Spinal cord (tissue), 10 donors: Measurements from ENCODE around the gene PML. TPM values are rescaled to one million over a fixed set of nuclear protein-coding genes. Genes with fewer than 3 reads are reported as not detected.
"Not testable (repeated sequence)": the region's sequence is repeated elsewhere in the genome, so short reads cannot be mapped to it uniquely, and the experiment has no call there.

Experiments
- DNase-seq, 6 donors: peaks; one replicate each; pipeline versions ENCODE4 v3.0.0 to v3.0.0-alpha.2; 2013 to 2015; ENCODE audit warnings: low spot score in 6 of 6, low read depth in 4 of 6
- H3K27ac ChIP-seq: one replicate; pipeline ENCODE4 v1.5.1; 2013; ENCODE audit warnings: low read depth, low read length, control low read depth
- H3K27me3 ChIP-seq: one replicate; pipeline ENCODE4 v1.6.1; 2013; ENCODE audit warnings: low read length; ENCODE audit not compliant: control insufficient read depth, insufficient read depth
- H3K36me3 ChIP-seq: one replicate; pipeline ENCODE4 v1.6.1; 2013; ENCODE audit warnings: low read length; ENCODE audit not compliant: control insufficient read depth, insufficient read depth
- H3K4me1 ChIP-seq: one replicate; pipeline ENCODE4 v1.6.1; 2013; ENCODE audit warnings: low read length; ENCODE audit not compliant: control insufficient read depth, insufficient read depth
- H3K4me3 ChIP-seq: one replicate; pipeline ENCODE4 v1.5.1; 2013; ENCODE audit warnings: low read depth, low read length, control low read depth
- H3K9me3 ChIP-seq: one replicate; pipeline ENCODE4 v1.6.1; 2013; ENCODE audit warnings: low read length; ENCODE audit not compliant: control insufficient read depth, insufficient read depth
- whole genome bisulfite sequencing: methylation state at CpG from one replicate; pipeline ENCODE4 v1.1.5; 2013; ENCODE audit warnings: missing lambda C conversion rate; ENCODE audit not compliant: insufficient coverage; 5-methylcytosine and 5-hydroxymethylcytosine counted together
- polyA plus RNA-seq, 2 donors: library from polyadenylated mRNA; unstranded; fragments of 120-200 nt; gene quantifications; one replicate each; pipeline ENCODE4 v1.2.1, GENCODE V29; 2013; ENCODE audit not compliant: insufficient read length in 2 of 2
- total RNA-seq, 2 donors: library from RNA; depleted of rRNA in 1 of 2; stranded (reverse); fragments of 120-200 nt in 1 of 2; fragments of >200 nt in 1 of 2; gene quantifications; one replicate each; pipeline versions ENCODE4 v1.2.3 to v1.2.4, GENCODE V29; 2013 to 2014
- donor health status: healthy.

PML gene
- total and polyA plus RNA-seq, 4 donors: 13.5 to 29.4 (median 20.0) TPM

DNA sequence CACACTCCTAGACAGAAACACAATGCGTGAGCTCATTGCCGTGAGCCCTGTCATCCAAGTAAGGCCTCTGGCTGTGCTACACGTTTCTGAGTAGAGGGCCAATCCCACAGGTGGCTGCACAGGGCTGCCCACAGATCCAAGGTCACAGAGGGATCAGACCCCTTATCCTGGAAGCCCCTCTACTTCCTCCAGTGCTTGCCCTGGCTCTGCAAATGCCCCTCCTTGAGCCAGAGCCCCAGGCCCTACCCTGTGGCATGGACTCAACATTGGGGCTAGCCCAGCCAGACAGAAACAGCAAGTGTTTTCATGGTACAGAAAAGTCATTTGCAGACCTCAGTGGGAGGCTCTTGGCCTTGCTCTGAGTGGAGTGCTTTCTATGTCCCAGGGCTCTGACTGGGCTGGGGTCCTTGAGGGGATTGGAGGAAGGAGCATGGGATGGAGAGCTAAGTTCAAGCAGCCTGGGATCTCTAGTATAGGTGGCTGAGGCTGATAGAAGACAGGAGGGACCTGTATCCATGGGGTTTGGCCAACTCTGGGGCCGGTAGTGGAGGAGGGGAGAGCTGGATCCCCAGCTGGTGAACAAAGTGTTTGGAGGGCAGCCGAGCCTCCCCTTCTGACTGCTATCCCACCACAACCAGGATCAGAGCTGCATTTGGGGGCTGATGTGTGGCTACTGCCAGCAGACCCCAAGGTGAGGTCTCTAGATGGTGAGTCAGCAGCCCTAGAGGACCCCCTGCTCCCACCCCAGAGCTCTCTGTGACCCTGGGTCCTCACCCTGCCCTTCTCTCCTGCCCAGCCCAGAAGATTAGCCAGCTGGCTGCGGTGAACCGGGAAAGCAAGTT lies 49.1 kb downstream of the PML start:
- Histone ChIP-seq H3K36me3 (peaks cover 42% of the 10 kb centered on the region), H3K4me3 (no peak overlapping the region), H3K27me3 (no peaks in the 10 kb centered on the region), H3K4me1 (peaks cover 9% of the 10 kb centered on the region), H3K9me3 (no peaks in the 10 kb centered on the region), H3K27ac (no peak overlapping the region)
- no peak for DNase-seq
- WGBS: 87% methylated on average over 5 of the region's 7 CpGs

DNA sequence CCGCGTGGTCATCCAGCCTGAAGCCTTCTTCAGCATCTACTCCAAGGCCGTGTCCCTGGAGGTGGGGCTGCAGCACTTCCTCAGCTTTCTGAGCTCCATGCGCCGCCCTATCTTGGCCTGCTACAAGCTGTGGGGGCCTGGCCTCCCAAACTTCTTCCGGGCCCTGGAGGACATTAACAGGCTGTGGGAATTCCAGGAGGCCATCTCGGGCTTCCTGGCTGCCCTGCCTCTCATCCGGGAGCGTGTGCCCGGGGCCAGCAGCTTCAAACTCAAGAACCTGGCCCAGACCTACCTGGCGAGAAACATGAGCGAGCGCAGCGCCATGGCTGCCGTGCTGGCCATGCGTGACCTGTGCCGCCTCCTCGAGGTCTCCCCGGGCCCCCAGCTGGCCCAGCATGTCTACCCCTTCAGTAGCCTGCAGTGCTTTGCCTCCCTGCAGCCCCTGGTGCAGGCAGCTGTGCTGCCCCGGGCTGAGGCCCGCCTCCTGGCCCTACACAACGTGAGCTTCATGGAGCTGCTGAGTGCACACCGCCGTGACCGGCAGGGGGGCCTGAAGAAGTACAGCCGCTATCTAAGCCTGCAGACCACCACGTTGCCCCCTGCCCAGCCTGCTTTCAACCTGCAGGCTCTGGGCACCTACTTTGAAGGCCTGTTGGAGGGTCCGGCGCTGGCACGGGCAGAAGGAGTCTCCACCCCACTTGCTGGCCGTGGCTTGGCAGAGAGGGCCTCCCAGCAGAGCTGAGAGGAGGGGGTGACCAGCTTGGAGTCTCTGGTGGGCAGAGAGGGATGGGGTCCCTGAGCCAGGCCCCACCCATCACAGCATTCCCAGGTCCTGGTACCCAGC lies 50.0 kb downstream of the PML start:
- Histone ChIP-seq H3K27me3 (no peaks in the 10 kb centered on the region), H3K36me3 (peaks cover 38% of the 10 kb centered on the region), H3K4me3 (no peak overlapping the region), H3K9me3 (no peaks in the 10 kb centered on the region), H3K4me1 (peaks cover 9% of the 10 kb centered on the region), H3K27ac (no peak overlapping the region)
- DNase-seq: no peak
- WGBS: 88% methylated on average over 27 of the region's 31 CpGs

DNA sequence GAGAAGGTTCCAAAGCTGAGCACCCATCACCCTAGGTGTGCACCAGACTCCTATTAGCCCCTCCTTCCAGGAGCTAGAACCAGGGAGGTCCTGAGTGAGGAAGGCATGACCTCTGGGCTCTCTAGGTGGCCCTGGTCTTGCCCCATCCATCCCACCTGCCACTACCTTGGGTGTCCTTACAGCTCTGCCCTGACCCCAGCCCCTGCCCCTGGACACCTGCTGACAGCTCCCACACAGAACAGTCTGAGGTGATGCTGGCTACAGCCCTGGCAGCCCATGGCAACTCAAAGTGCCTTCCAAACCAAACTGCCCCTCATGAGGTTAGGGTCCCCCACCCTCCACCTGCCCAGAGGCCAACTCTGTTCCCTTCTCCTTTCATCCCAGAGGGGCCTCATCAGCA lies 50.7 kb downstream of the PML start:
- Histone ChIP-seq H3K36me3 (peaks cover 38% of the 10 kb centered on the region), H3K27ac (no peak overlapping the region), H3K4me1 (peaks cover 9% of the 10 kb centered on the region), H3K9me3 (no peaks in the 10 kb centered on the region), H3K4me3 (no peak overlapping the region), H3K27me3 (no peaks in the 10 kb centered on the region)
- DNase-seq: no peak

DNA sequence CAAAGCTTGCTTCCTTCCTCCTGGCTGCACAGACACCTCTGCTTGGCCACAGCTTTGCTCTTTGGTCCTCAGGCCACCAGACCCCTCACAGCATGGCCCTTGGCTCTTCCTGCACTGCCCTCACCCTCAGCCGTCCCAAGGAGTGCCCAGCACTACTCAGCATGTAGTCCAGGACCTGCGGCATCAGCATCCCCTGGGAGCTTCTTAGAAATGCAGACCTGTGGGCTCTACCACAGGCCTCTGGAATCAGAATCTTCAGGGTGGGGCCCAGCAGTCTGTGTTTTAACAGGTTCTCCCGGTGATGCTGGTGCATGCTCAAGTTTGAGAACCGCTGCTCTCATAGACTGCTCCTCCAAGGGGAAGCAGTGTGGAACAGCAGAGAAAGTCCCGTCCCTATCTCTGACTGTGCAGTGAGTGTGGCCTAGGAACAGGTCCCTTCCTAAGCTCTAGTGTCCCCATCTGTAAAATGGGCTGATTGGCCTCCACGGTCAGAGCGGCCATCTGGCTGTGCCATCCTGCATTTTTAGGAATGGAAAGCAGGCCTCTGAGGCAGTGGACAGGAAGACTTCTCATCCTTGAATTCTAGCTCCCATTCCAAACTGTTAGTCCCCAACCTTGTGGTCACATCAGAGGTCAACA lies 51.2 kb downstream of the PML start:
- no peak overlapping the region for H3K27ac ChIP-seq

DNA sequence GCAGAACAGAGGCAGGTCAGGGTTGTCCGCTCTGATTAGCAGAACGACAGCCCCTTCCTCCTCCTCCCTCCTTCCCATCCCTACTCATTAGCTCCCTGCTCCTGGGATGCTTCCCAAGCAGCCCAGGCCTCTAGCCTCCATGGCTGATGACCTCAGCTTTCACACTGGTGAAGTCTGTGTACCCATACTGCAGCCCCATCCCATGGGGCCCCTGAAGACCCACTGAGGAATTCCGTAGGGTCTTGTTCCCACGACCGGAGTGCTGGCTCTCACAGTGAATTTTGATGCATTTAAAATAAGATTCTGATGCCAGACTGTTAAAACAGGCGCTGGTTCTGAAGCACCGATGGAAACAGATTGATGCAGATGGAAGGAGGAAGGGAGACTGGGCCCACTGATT lies 51.8 kb downstream of the PML start:
- Histone ChIP-seq H3K27me3 (no peaks in the 10 kb centered on the region), H3K36me3 (peaks cover 34% of the 10 kb centered on the region), H3K9me3 (no peaks in the 10 kb centered on the region), H3K4me3 (no peak overlapping the region), H3K27ac (no peak overlapping the region), H3K4me1 (peaks cover 6% of the 10 kb centered on the region)
- no peak for DNase-seq
- WGBS: 78% methylated on average over 7 of the region's 7 CpGs

More for the DNA sequence above, 51.2 kb downstream of the PML start:
- WGBS: 80% methylated on average over 7 of the region's 7 CpGs
- Histone ChIP-seq H3K36me3 (peaks cover 38% of the 10 kb centered on the region), H3K4me3 (no peak overlapping the region), H3K4me1 (peaks cover 8% of the 10 kb centered on the region), H3K27me3 (no peaks in the 10 kb centered on the region), H3K9me3 (no peaks in the 10 kb centered on the region)
- DNase-seq: no peak

DNA sequence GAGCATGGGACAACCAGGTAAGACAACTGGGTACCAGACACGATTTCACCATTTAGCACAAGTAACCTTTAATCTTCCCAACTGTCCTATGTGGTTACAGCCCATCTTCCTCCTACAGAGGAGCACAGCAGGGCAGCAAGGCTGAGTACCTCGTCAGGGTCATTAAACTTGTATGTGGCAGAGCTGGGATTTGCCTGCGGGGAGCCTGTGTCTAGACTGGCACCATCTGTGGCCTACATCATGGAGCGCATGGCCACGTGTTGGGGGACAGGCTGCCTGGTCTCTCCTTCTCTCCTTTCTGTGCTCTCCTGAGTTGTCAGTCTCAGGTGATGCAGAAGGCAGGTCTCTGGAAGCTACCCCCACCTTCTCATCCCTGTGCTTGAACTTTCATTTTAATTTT lies 55.6 kb downstream of the PML start:
- Histone ChIP-seq H3K9me3 (no peaks in the 10 kb centered on the region), H3K27ac (no peak overlapping the region), H3K4me1 (peaks cover 9% of the 10 kb centered on the region), H3K36me3 (peaks cover 8% of the 10 kb centered on the region), H3K4me3 (no peak overlapping the region), H3K27me3 (peaks cover 5% of the 10 kb centered on the region)
- DNase-seq: peak in 1 of 6 donors; percentile 24
- 47% methylated on average over 4 of the region's 5 CpGs for WGBS

DNA sequence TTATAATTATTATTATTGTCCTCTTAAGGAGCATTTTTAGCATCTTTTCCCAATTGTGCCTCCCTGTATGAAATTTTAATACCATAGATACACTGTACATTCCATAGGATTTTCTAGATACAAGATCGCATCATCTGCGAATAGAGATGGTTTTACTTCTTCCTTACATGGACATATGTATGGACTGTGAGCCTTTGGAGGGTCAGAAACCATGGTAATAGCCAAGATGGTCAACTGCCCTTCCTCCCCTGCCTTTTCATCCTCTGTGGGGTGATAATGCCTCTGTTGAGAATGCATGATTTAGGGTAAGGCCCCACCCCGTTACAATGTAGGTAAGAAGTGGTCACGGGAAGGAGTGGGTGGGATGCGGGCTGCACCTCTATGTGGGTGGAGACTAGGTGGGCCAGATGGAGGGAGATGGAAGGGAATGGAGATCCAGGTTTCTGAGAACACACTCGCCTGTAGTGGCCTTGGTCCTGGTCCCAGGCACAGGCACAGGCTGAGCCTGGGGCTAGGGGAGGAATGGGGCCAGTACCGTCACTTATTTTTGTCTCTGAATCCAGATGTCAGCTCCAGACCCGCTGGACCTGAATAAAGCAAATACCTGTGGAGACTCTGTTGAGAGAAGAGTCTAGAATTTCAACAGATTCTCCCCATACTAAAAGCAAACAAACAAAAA lies 56.2 kb downstream of the PML start:
- no peak overlapping the region for H3K4me3 ChIP-seq
- H3K27me3 ChIP-seq: peaks cover 5% of the 10 kb centered on the region
- 84% methylated on average over 4 of the region's 8 CpGs for WGBS
- H3K9me3 ChIP-seq: no peaks in the 10 kb centered on the region
- H3K4me1 ChIP-seq: peaks cover 9% of the 10 kb centered on the region
- H3K27ac ChIP-seq: no peak overlapping the region
- peaks cover 3% of the 10 kb centered on the region for H3K36me3 ChIP-seq
- no peak for DNase-seq

DNA sequence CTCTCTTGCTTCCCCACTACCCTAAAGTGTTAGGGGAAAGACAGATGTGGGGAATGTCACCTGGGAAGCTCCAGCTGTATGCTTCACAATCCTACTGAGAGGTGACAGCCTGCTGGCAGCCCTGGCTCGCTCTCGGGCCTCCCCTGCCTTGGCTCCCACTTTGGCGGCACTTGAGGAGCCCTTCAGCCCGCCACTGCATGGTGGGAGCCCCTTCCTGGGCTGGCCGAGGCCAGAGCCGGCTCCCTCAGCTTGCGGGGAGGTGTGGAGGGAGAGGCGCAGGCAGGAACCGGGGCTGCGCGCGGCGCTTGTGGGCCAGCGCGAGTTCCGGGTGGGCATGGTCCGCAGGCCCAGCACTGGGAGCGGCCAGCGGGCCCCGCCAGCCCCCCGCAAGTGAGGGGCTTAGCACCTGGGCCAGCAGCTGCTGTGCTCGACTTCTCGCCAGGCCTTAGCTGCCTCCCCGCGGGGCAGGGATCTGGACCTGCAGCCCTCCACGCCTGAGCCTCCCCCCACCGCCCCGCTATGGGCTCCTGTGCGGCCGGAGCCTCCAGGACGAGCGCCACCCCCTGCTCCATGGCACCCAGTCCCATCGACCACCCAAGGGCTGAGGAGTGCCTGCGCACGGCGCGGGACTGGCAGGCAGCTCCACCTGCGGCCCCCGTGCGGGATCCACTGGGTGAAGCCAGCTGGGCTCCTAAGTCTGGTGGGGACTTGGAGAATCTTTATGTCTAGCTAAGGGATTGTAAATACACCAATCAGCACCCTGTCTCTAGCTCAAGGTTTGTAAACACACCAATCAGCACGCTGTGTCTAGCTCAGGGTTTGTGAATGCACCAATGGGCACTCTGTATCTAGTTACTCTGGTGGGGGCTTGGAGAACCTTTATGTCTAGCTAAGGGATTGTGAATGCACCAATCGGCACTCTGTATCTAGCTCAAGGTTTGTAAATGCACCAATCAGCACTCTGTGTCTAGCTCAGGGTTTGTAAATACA lies 58.0 kb downstream of the PML start:
- not testable (repeated sequence) for H3K36me3 ChIP-seq, H3K4me3 ChIP-seq, H3K9me3 ChIP-seq, H3K27me3 ChIP-seq, H3K4me1 ChIP-seq, H3K27ac ChIP-seq, DNase-seq
- WGBS: 91% methylated on average over 30 of the region's 42 CpGs
